Activated B cell treated with CpG ODN at 0.5 μM for 24 hours (primary cell): ENCODE results near the gene ARHGEF4. TPM values are rescaled to one million over a fixed set of nuclear protein-coding genes. Genes with fewer than 3 reads are reported as not detected.

ENCODE experiments used
- ATAC-seq: fragments of 200-7000 bp; cut with Tn5 transposase; one replicate; pipeline ENCODE4 v1.10.0; 2021; ENCODE audit warnings: low read depth, mild to moderate bottlenecking, moderate library complexity
- CTCF ChIA-PET: fragments of 350-600 bp; sonication (Branson Sonifier 250); formaldehyde crosslinking; loops from one replicate; lab custom pipeline; 2021; ENCODE audit warnings: antibody characterized with exemption; lab: Charles Lee
- POLR2A ChIA-PET: fragments of 350-600 bp; sonication (Branson Sonifier 250); formaldehyde crosslinking; loops from one replicate; lab custom pipeline; 2021; ENCODE audit warnings: antibody characterized with exemption; lab: Charles Lee
- DNase-seq: peaks from one replicate; pipeline ENCODE4 v3.0.0; 2022
- H3K27ac Mint-ChIP-seq: one replicate; pipeline ENCODE4 v1.8.0; 2020; ENCODE audit warnings: mixed read lengths
- H3K27me3 Mint-ChIP-seq: one replicate; pipeline ENCODE4 v1.8.0; 2021; ENCODE audit warnings: mixed read lengths
- H3K36me3 Mint-ChIP-seq: one replicate; pipeline ENCODE4 v1.8.0; 2021; ENCODE audit warnings: low read depth, mixed read lengths
- H3K4me1 Mint-ChIP-seq: one replicate; pipeline ENCODE4 v1.8.0; 2021; ENCODE audit warnings: mixed read lengths
- H3K4me3 Mint-ChIP-seq: one replicate; pipeline ENCODE4 v1.8.0; 2020; ENCODE audit warnings: mild to moderate bottlenecking, mixed read lengths
- H3K9me3 Mint-ChIP-seq: one replicate; pipeline ENCODE4 v1.8.0; 2020; ENCODE audit warnings: mixed read lengths
- CTCF ChIP-seq: fragments of 200-600 bp; IDR thresholded peaks from one replicate; pipeline ENCODE4 v1.8.0; 2022; ENCODE audit warnings: antibody characterized with exemption, mild to moderate bottlenecking
- intact Hi-C: fragments of 100-400 bp; cut with micrococcal nuclease; formaldehyde crosslinking; loops from one replicate; pipeline ENCODE4 v1.15.1; 2024
- total RNA-seq: library from RNA; stranded (reverse); gene quantifications from 2 replicates; pipeline ENCODE4 v1.2.3, GENCODE V29; 2022

Gene ARHGEF4
- total RNA-seq, 1 donor from 2014 or later: 0.29 TPM

GRCh38 chr2:130949954-130950353 lies 113.2 kb downstream of the ARHGEF4 start:
- no peak for ATAC-seq
- peaks cover 23% of the 10 kb centered on the region for H3K9me3 Mint-ChIP-seq

GRCh38 chr2:130951018-130951417 lies 114.3 kb downstream of the ARHGEF4 start:
- no peaks in the 10 kb centered on the region for H3K4me1 Mint-ChIP-seq
- intact Hi-C loops: no loop called here
- CTCF ChIA-PET: no interaction called here
- TF ChIP-seq CTCF: no peak
- H3K27me3 Mint-ChIP-seq: peaks cover 2% of the 10 kb centered on the region
- peaks cover 24% of the 10 kb centered on the region for H3K9me3 Mint-ChIP-seq
- ATAC-seq (no peak), DNase-seq (no peak)
- POLR2A ChIA-PET: no interaction called here
- no peak overlapping the region for H3K27ac Mint-ChIP-seq
- no peaks in the 10 kb centered on the region for H3K36me3 Mint-ChIP-seq
- H3K4me3 Mint-ChIP-seq: no peak overlapping the region

More at GRCh38 chr2:130949954-130950353, 113.2 kb downstream of the ARHGEF4 start:
- no peak overlapping the region for H3K4me3 Mint-ChIP-seq
- POLR2A ChIA-PET: no interaction called here
- TF ChIP-seq CTCF: no peak
- peaks cover 2% of the 10 kb centered on the region for H3K27me3 Mint-ChIP-seq
- no peak for DNase-seq
- intact Hi-C loops: no loop called here
- no peaks in the 10 kb centered on the region for H3K4me1 Mint-ChIP-seq
- H3K27ac Mint-ChIP-seq: no peak overlapping the region
- H3K36me3 Mint-ChIP-seq: no peaks in the 10 kb centered on the region
- CTCF ChIA-PET: no interaction called here

- Mint-ChIP-seq H3K9me3 (peaks cover 21% of the 10 kb centered on the region), H3K27ac (no peak overlapping the region), H3K4me1 (no peaks in the 10 kb centered on the region), H3K36me3 (no peaks in the 10 kb centered on the region), H3K4me3 (no peak overlapping the region), H3K27me3 (peaks cover 4% of the 10 kb centered on the region)
- ATAC-seq: no peak
- CTCF ChIA-PET: no interaction called here
- intact Hi-C loops: no loop called here
- TF ChIP-seq CTCF: no peak
- DNase-seq: no peak
- POLR2A ChIA-PET: no interaction called here
Observed at GRCh38 chr2:130954873-130955272, 118.2 kb downstream of the ARHGEF4 start.

- ChIA-PET POLR2A (interaction anchor here (0.6 kb wide), 1 partner anchor 194 kb away, joined by 3 read pairs; no protein-coding TSS in a partner anchor), CTCF (no interaction called here)
- no peak overlapping the region for H3K27ac Mint-ChIP-seq
- peaks cover 23% of the 10 kb centered on the region for H3K27me3 Mint-ChIP-seq
- H3K9me3 Mint-ChIP-seq: peaks cover 17% of the 10 kb centered on the region
- no peaks in the 10 kb centered on the region for H3K36me3 Mint-ChIP-seq
- no peak for ATAC-seq
- H3K4me3 Mint-ChIP-seq: no peak overlapping the region
- TF ChIP-seq CTCF: no peak
- intact Hi-C loops: no loop called here
- no peak for DNase-seq
- no peaks in the 10 kb centered on the region for H3K4me1 Mint-ChIP-seq
Observed at GRCh38 chr2:130957915-130958314, 121.2 kb downstream of the ARHGEF4 start.

- peaks cover 56% of the 10 kb centered on the region for H3K27me3 Mint-ChIP-seq
- ATAC-seq (no peak), DNase-seq (no peak)
- no peak for TF ChIP-seq CTCF
- H3K9me3 Mint-ChIP-seq: no peaks in the 10 kb centered on the region
- ChIA-PET CTCF (no interaction called here), POLR2A (no interaction called here)
- peaks cover 4% of the 10 kb centered on the region for H3K4me1 Mint-ChIP-seq
- no peak overlapping the region for H3K4me3 Mint-ChIP-seq
- intact Hi-C loops: no loop called here
- no peak overlapping the region for H3K27ac Mint-ChIP-seq
- no peaks in the 10 kb centered on the region for H3K36me3 Mint-ChIP-seq
Observed at GRCh38 chr2:130963196-130963848, 126.6 kb downstream of the ARHGEF4 start.
